HepG2 (cell line): Measurements from ENCODE around the gene CDK14.

ENCODE experiments used
- DRAP1 ChIP-seq: IDR thresholded peaks from 2 replicates; pipeline ENCODE4 v1.6.1; 2016; ENCODE audit warnings: missing genetic modification reagents, missing compliant biosample characterization
- SRSF9 ChIP-seq: fragments of 200-400 bp; formaldehyde crosslinking; IDR thresholded peaks from 2 replicates; pipeline ENCODE4 v1.6.1; 2018; ENCODE audit warnings: borderline replicate concordance, mild to moderate bottlenecking, low read depth, low read length; ENCODE audit not compliant: insufficient read depth, poor library complexity, severe bottlenecking
- ZFP82 ChIP-seq: sonication (generic); formaldehyde crosslinking; IDR thresholded peaks from 2 replicates; pipeline ENCODE4 v1.5.1; 2020; ENCODE audit warnings: mild to moderate bottlenecking, missing genetic modification reagents, borderline replicate concordance
- TF ChIP-seq, protein P1 (sequence below): sonication (generic); formaldehyde crosslinking; IDR thresholded peaks from 2 replicates; pipeline ENCODE4 v1.5.0; 2020; ENCODE audit warnings: mild to moderate bottlenecking, missing genetic modification reagents, moderate library complexity

GRCh38 chr7:90668992-90669391 is 72.9 kb downstream of the CDK14 start:
- TF ChIP-seq, protein P1, sequence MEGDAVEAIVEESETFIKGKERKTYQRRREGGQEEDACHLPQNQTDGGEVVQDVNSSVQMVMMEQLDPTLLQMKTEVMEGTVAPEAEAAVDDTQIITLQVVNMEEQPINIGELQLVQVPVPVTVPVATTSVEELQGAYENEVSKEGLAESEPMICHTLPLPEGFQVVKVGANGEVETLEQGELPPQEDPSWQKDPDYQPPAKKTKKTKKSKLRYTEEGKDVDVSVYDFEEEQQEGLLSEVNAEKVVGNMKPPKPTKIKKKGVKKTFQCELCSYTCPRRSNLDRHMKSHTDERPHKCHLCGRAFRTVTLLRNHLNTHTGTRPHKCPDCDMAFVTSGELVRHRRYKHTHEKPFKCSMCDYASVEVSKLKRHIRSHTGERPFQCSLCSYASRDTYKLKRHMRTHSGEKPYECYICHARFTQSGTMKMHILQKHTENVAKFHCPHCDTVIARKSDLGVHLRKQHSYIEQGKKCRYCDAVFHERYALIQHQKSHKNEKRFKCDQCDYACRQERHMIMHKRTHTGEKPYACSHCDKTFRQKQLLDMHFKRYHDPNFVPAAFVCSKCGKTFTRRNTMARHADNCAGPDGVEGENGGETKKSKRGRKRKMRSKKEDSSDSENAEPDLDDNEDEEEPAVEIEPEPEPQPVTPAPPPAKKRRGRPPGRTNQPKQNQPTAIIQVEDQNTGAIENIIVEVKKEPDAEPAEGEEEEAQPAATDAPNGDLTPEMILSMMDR (CRISPR knock-in tag): no peak
- TF ChIP-seq ZFP82 (CRISPR knock-in tag) (no peak), DRAP1 (CRISPR knock-in tag) (no peak), SRSF9 (no peak)
